GM12873 (cell line): ENCODE results near the gene SERPINB3.
A peak's percentile ranks its signal among the peaks of the same experiment; 100 is the strongest.
"Not testable (repeated sequence)": the region's sequence is repeated elsewhere in the genome, so short reads cannot be mapped to it uniquely, and the experiment has no call there.

Experiments used
- TF ChIP-seq, protein P1 (sequence below): IDR thresholded peaks from 2 replicates; pipeline ENCODE4 v1.5.1; 2012; ENCODE audit warnings: low read depth, mild to moderate bottlenecking, moderate library complexity, low read length, control low read depth; ENCODE audit not compliant: insufficient read depth; ENCODE audit errors: missing control alignments

SERPINB3 gene

DNA sequence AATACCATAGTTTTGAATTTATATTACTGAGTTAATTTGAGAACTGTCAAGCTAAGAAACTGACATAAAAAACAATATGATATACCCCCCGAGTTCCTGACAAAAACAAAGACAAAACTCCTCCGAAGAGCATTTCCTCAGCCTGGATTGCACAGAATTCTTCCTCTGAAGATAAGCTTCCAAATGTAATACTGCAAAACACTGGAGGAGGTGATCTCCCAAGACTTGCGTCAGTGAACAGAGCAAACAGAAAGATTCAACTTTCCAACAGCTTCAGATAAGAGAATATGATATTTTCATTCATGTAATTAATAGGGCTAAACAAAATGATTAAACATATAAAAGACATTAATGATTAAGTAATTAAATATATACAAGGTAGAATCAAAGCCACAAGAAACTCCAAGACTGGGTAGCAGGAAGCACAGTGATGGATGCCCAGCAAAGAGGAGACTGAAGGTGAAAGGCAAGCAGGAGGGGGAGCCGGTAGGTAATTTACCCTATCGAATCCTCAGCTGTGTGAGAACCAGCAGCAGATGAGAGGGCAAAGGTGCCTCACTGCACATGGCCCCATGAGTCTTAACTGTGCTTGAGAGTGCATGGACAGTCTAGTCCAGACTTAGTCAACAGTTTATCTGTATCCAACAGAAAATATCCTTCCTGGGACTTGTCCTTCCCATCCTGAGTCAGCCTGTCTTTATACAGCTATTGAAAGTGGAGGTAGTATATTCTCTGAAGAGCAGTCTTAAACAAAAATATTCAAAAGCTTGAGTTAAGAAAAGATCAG, 18.3 kb upstream of the SERPINB3 start:
- TF ChIP-seq, protein P1, sequence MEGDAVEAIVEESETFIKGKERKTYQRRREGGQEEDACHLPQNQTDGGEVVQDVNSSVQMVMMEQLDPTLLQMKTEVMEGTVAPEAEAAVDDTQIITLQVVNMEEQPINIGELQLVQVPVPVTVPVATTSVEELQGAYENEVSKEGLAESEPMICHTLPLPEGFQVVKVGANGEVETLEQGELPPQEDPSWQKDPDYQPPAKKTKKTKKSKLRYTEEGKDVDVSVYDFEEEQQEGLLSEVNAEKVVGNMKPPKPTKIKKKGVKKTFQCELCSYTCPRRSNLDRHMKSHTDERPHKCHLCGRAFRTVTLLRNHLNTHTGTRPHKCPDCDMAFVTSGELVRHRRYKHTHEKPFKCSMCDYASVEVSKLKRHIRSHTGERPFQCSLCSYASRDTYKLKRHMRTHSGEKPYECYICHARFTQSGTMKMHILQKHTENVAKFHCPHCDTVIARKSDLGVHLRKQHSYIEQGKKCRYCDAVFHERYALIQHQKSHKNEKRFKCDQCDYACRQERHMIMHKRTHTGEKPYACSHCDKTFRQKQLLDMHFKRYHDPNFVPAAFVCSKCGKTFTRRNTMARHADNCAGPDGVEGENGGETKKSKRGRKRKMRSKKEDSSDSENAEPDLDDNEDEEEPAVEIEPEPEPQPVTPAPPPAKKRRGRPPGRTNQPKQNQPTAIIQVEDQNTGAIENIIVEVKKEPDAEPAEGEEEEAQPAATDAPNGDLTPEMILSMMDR, result no peak

DNA sequence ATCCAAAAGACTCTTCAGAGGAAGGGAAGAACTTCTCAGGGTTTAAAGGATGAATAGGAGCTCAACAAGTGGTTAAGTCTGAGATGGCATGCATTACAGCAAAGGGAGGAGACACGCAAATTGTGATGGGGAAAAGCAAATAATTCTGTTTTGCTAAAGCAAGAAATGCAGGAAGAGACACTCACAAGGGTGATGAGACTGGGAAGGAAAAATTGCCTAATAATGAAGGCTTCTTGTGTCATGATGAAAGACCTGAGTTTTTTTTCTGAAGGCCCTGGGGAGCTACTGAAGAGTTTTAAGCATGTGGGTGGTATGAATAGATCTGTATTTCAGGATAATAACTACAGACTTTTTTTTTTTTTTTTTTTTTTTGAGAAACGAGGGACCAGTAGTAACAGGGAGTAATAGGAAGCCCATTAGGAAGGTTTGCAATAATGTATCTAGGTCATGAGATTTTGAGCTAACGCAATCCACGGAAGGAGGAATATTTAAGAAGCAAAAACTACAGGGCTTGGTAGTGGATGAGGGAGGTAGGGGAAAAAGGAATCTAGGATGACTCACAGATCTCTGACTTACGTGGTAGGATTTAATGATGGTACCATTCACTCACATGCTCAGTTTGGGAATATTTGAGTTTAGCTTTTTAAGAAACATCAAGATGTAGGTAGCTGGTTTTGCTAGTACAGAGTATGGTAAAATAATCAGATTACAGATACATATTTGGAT, 16.0 kb upstream of the SERPINB3 start:
- TF ChIP-seq, protein P1, result no peak

DNA sequence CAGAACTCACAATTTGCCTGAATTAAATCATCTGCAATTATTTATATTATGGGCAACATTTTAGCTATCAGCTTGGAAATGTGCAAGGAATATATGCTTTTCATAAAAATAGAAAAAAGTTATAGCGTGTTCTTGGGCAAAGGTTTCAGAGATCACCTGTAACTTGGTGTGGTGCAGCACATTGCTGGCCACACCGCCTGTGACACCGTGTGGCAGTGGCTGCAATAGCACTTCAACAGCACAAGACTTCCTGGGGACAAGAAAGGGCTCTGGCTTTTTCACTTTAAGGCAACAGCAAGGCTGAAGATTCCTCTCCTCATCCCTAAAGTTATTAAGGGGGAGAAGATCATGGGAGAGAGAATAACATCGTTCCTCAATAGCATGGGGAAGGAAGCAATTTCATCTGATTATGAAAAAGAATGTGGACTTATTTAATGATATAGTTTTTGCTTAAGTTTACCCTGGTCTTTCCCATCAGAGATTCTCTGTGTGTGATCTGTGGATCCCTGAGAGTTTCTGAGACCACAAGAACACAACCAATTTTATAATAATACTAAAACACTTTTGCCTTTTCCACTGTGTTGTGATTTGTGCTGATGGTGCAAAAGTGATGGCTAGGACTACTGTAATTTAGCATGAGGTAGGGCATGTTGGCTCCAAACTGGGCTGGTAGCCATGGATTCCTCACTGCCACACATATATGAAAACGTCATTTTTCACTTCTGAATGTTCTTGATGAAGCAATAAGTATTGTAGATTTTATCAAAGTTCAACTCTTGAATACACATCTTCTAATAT, 15.0 kb upstream of the SERPINB3 start:
- TF ChIP-seq, protein P1, result peak; percentile 79

DNA sequence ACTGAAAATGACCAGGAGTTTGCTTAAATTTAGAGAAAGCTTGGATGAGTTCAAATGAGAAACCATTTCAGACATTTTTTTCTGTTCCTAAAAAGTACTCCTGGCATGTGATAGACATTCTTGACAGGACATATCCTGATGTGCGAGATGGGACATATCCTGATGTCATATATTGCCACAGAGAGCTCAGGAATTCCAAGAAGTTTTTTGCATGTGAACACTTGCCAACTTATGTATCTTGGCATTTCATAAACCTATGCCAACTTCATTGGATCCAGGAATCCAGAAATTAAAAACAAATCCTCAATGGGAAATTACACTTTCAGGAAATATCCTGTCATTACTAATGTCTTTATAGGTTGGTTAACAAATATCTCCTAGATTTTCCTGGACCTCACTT, 2.9 kb upstream of the SERPINB3 start:
- TF ChIP-seq, protein P1, result no peak

DNA sequence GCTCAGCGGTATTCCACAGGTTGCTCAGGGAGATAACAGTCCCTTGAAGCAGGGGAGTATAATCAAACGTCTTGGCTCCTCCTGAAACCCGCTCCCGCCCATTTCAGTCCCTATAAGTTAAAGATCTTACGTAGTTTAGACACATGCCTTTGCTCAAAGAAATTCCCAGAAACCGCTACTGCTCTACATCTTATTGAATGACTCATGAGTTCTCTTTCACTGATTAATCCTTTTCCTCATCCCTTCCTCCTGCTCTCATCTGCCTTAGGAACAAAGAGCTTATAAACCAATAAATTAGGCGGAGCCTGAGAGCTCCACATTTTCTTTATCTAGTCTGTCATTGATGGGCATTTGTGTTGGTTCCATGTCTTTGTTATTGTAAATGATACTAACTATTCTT, 13.5 kb downstream of the SERPINB3 start:
- TF ChIP-seq, protein P1, result no peak

DNA sequence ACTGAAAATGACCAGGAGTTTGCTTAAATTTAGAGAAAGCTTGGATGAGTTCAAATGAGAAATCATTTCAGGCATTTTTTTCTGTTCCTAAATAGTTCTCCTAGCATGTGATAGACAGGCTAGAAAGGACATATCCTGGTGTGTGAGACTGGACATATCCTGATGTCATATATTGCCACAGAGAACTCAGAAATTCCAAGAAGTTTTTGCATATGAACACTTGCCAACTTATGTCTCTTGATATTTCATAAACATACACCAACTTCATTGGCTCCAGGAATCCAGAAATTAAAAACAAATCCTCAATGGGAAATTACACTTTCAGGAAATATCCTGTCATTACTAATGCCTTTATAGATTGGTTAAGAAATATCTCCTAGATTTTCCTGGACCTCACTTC, 14.8 kb downstream of the SERPINB3 start:
- TF ChIP-seq, protein P1, result no peak

DNA sequence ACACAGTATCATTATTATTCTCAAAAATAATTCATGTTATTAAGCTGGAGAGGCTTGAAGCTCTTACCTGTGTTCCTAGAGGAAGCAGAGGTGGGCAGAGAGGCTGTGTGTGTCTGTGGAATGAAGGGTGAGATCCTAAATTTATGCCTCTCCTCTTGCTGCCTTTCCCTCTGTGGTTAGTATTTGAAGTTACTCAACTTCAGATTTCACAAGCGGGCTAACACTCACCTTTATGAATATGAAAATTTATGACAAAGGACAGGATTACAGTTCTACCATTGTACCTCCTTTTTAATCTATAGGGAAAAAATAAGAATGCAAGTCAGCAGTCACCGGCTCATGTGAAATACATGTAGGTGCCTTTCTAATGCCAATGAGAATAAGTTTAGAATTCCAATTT, 17.6 kb downstream of the SERPINB3 start, which contains the start of gene SERPINB4:
SERPINB4 (minus strand) TSS at position 115 of the 400 bp plus-strand sequence. CDS start 679 bp downstream, outside the sequence.
- TF ChIP-seq, protein P1, result not testable (repeated sequence)
